Measurements from ENCODE around the gene SPRYD4.

The SPRYD4 gene

DNA sequence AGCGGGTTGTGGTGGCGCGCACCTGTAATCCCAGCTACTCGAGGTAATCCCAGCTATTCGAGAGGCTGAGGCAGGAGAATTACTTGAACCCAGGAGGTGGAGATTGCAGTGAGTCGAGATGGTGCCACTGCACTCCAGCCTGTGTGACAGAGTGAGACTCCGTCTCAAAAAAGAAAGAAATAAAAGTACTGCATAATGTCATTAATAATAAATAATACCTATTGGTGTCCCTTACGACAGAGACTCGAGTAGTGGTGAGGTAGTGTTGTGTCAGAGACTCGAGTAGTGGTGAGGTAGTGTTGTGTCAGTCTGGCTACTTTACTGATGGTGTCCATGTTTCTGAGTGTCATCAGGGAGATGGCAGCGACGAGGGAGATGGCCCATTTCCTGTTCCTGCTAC, 18.3 kb downstream of the SPRYD4 start:
- no peak for ATAC-seq
- TF ChIP-seq ESRRG (CRISPR knock-in tag; IDR thresholded peaks at IDR 0.05): no peak
- TF ChIP-seq CSDC2 (CRISPR knock-in tag; IDR thresholded peaks at IDR 0.05): no peak
- no peak for TF ChIP-seq ZNF8 (CRISPR knock-in tag; IDR thresholded peaks at IDR 0.05)
- TF ChIP-seq, protein P1, sequence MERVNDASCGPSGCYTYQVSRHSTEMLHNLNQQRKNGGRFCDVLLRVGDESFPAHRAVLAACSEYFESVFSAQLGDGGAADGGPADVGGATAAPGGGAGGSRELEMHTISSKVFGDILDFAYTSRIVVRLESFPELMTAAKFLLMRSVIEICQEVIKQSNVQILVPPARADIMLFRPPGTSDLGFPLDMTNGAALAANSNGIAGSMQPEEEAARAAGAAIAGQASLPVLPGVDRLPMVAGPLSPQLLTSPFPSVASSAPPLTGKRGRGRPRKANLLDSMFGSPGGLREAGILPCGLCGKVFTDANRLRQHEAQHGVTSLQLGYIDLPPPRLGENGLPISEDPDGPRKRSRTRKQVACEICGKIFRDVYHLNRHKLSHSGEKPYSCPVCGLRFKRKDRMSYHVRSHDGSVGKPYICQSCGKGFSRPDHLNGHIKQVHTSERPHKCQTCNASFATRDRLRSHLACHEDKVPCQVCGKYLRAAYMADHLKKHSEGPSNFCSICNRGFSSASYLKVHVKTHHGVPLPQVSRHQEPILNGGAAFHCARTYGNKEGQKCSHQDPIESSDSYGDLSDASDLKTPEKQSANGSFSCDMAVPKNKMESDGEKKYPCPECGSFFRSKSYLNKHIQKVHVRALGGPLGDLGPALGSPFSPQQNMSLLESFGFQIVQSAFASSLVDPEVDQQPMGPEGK (CRISPR knock-in tag; IDR thresholded peaks at IDR 0.05; ENCODE audit: borderline replicate concordance): no peak
- no peak for TF ChIP-seq TOX (CRISPR knock-in tag; IDR thresholded peaks at IDR 0.05; ENCODE audit: borderline replicate concordance)
- no peak for TF ChIP-seq RARB (CRISPR knock-in tag; IDR thresholded peaks at IDR 0.05)
- TF ChIP-seq ZNF70 (CRISPR knock-in tag; IDR thresholded peaks at IDR 0.05): no peak
- no peak for TF ChIP-seq PPARA (CRISPR knock-in tag; IDR thresholded peaks at IDR 0.05; ENCODE audit: borderline replicate concordance)
- no peak for TF ChIP-seq GLIS3 (CRISPR knock-in tag; IDR thresholded peaks at IDR 0.05)
- no peak for TF ChIP-seq BACH2 (CRISPR knock-in tag; IDR thresholded peaks at IDR 0.05; ENCODE audit: borderline replicate concordance)

GRCh38 chr12:56487448-56488040, 19.2 kb downstream of the SPRYD4 start:
- no peak for TF ChIP-seq PPARA (CRISPR knock-in tag; IDR thresholded peaks at IDR 0.05; ENCODE audit: borderline replicate concordance)
- peak; percentile 94 for TF ChIP-seq ZFP3 (CRISPR knock-in tag; IDR thresholded peaks at IDR 0.05)
- ATAC-seq: peak; percentile 65

DNA sequence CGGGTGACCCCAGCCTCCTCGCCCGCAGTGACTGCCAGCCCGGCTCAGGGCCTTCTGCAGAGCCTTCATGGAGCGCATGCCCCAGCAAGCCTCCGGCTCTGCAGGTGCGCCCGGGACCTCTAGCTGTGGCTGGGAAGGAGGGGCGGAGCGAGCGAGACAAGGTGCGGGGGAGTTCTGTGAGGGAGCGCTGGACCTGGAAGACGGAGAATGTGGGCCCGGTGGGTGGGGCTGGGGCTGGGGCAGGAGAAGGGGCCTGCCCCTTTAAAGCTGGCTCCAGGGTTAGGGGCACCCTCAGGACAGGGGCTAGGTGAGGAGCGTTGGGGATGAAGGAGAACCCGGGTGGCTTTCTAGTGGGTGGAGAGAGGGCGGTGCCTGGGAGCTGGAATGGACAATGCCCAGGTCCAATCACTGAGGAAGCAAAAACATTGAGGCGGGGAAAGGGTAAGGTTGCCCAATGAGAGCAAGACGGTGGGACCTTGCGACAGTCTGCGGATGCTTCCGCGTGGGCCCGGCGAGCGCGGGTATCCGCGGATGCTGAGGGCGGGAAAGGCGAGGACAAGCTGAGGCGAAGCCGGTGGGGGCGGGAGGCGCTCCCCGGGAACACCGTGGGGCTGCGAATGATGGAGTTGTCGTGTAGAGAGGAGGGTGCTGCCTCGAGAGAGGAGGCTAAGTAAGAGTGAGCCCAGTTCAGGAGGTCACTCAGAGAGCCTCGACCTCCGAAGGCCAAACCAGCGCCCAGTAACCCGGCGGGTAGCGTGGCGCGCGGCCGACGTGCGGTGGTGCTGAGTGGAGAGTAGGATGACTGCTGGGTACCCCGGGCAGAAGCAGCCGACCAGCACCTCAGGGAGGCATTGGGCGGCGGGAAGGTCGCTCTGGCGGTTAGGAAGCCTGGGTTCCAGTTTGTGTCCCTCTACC, 19.9 kb downstream of the SPRYD4 start, which contains the start of gene GLS2:
TSS of gene GLS2 (minus strand) at position 121 of the 915 bp plus-strand sequence. CDS start at position 78, 43 bp downstream.
- TF ChIP-seq, protein P2, sequence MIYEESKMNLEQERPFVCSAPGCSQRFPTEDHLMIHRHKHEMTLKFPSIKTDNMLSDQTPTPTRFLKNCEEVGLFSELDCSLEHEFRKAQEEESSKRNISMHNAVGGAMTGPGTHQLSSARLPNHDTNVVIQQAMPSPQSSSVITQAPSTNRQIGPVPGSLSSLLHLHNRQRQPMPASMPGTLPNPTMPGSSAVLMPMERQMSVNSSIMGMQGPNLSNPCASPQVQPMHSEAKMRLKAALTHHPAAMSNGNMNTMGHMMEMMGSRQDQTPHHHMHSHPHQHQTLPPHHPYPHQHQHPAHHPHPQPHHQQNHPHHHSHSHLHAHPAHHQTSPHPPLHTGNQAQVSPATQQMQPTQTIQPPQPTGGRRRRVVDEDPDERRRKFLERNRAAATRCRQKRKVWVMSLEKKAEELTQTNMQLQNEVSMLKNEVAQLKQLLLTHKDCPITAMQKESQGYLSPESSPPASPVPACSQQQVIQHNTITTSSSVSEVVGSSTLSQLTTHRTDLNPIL (CRISPR knock-in tag; IDR thresholded peaks at IDR 0.05; ENCODE audit: low read depth): no peak
- TF ChIP-seq TSHZ2 (CRISPR knock-in tag; IDR thresholded peaks at IDR 0.05): no peak
- TF ChIP-seq RARB (CRISPR knock-in tag; IDR thresholded peaks at IDR 0.05): no peak
- no peak for TF ChIP-seq ZNF565 (CRISPR knock-in tag; conservative IDR thresholded peaks at IDR 0.05; ENCODE audit: low read depth)
- TF ChIP-seq ESRRG (CRISPR knock-in tag; IDR thresholded peaks at IDR 0.05): no peak
- TF ChIP-seq ZNF8 (CRISPR knock-in tag; IDR thresholded peaks at IDR 0.05): no peak
- TF ChIP-seq ZFP3 (CRISPR knock-in tag; IDR thresholded peaks at IDR 0.05): no peak
- TF ChIP-seq, protein P1 (CRISPR knock-in tag; IDR thresholded peaks at IDR 0.05; ENCODE audit: borderline replicate concordance): no peak
- no peak for TF ChIP-seq TCF4 (CRISPR knock-in tag; IDR thresholded peaks at IDR 0.05; ENCODE audit: borderline replicate concordance)
- no peak for TF ChIP-seq ZFP30 (CRISPR knock-in tag; IDR thresholded peaks at IDR 0.05)
- no peak for TF ChIP-seq ARNTL (CRISPR knock-in tag; IDR thresholded peaks at IDR 0.05; ENCODE audit: borderline replicate concordance, low read depth)
- no peak for TF ChIP-seq BACH2 (CRISPR knock-in tag; IDR thresholded peaks at IDR 0.05; ENCODE audit: borderline replicate concordance)
- no peak for TF ChIP-seq SNAI2 (CRISPR knock-in tag; IDR thresholded peaks at IDR 0.05)
- TF ChIP-seq ISL1 (CRISPR knock-in tag; IDR thresholded peaks at IDR 0.05): no peak
- no peak for TF ChIP-seq OSR1 (CRISPR knock-in tag; IDR thresholded peaks at IDR 0.05)
- TF ChIP-seq ZNF70 (CRISPR knock-in tag; IDR thresholded peaks at IDR 0.05): no peak
- TF ChIP-seq GLIS3 (CRISPR knock-in tag; IDR thresholded peaks at IDR 0.05): no peak
- no peak for TF ChIP-seq PPARA (CRISPR knock-in tag; IDR thresholded peaks at IDR 0.05; ENCODE audit: borderline replicate concordance)
- ATAC-seq: peak; percentile 98

Measured in SK-N-SH treated with all-trans-retinoic acid at 6 μM for 48 hours (cell line).